ENCODE data around the gene BABAM2. TPM values are rescaled to one million over a fixed set of nuclear protein-coding genes. Genes with fewer than 3 reads are reported as not detected.
A peak's percentile ranks its signal among the peaks of the same experiment; 100 is the strongest.

BABAM2 gene
- total and polyA plus RNA-seq, 9 of the 15 experiments (the other 6 are each of a cell fraction or from before 2014, with no cell fraction given) = 10.9 to 37.4 (median 25.6) TPM

DNA sequence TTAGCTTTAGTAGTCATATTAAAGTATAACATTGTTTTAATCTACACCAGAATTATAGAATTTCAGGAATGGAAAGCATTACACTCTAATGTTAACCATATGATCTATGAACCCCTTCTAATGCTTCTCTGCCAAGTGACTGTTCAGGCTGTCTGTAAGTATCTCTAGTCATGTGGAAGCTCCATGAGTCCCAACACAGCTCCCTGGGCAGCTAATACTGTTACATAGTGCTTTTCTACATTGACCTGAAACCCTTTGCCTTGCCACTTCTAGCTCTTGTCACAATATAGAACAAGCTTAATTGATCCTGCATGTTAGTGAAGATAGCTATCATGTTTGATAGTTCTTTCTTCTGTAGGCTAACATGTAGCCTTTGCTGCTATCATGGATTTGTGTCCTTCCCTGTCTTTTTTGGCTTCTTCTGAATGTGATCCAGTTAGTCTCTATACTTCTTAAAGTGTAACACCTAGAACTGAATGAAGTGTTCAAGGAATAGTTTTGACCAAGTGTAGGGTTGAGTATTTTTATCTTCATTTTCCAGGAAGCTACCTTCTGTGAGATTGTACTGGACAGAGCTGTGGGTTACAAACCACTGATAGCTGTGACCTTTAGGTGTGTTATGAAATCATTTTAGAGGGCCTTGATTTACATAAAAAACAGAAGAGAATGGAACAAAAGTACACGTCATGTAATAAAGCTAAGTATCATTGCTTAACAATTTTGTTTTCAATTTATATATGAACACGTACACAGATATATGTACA, 23.7 kb downstream of the BABAM2 start (continued):
- TF ChIP-seq CEBPG (CRISPR knock-in tag; IDR thresholded peaks at IDR 0.05) (no peak), CEBPG (tag; conservative IDR thresholded peaks at IDR 0.05 in 1 of 2, IDR thresholded peaks at IDR 0.05 in 1 of 2) (peak; percentile 18 to 42; a peak in 1 of 4 replicates), RCOR1 (IDR thresholded peaks at IDR 0.05; ENCODE audit: borderline replicate concordance in 1 of 2, low read depth in 2 of 2, low read length in 2 of 2) (0 out of 4 replicates have a peak, but pooled peaks of 1 of the 2 experiments have one; percentile 21), HDAC8 (tag; IDR thresholded peaks at IDR 0.05) (no peak), NFRKB (IDR thresholded peaks at IDR 0.05; ENCODE audit: low read depth) (no peak), SIX5 (IDR thresholded peaks at IDR 0.05; ENCODE audit: borderline replicate concordance in 1 of 2, insufficient read depth in 1 of 2, low read depth in 1 of 2, low read length in 2 of 2) (no peak)

DNA sequence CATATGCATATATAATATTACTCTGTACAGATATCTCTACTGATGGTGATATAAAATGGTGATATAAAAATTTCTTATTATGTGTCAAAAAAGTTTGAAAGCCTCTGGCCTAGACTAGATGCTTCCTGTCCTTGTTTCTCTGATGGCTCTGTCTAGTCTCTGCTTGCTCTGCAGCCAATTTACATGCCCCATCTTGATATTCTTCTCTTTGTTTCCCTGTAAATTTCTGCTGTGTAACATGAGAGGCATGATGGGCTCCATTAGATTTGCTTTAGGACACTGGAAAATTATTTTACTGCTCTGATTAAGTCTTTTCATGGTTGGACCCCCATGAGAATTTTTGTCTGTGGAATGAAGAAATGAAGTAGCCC, 24.3 kb downstream of the BABAM2 start:
- Histone ChIP-seq H3K9ac (ENCODE audit: insufficient read depth in 1 of 2, low read depth in 2 of 2, low read length in 2 of 2) (no peak overlapping the region), H3K9me3 (replicated peaks; ENCODE audit: control insufficient read depth, insufficient read depth, low read depth, low read length) (no peaks in the 10 kb centered on the region), H3K27ac (ENCODE audit: extremely low read depth, low read depth, low read length) (no peak overlapping the region), H3K9me1 (ENCODE audit: control insufficient read depth, insufficient read depth, low read length) (no peaks in the 10 kb centered on the region), H3K27me3 (ENCODE audit: control insufficient read depth in 2 of 2, insufficient read depth in 2 of 2, low read length in 2 of 2) (no peaks in the 10 kb centered on the region), H3K36me3 (ENCODE audit: control insufficient read depth, insufficient read depth, low read length) (no peaks in the 10 kb centered on the region), H3K4me1 (replicated peaks in 1 of 2; ENCODE audit: control insufficient read depth in 2 of 2, insufficient read depth in 2 of 2, low read length in 2 of 2) (no peaks in the 10 kb centered on the region; a peak in 2 of 5 replicates), H4K20me1 (replicated peaks; ENCODE audit: control insufficient read depth, insufficient read depth, low read length) (no peaks in the 10 kb centered on the region), H3K4me2 (ENCODE audit: insufficient read depth, low read length) (no peak overlapping the region), H2AFZ (ENCODE audit: low read depth, low read length) (no peak overlapping the region), H3K79me2 (ENCODE audit: control insufficient read depth, insufficient read depth, low read length) (no peaks in the 10 kb centered on the region), H3K4me3 (no peak overlapping the region)
- ChIA-PET POLR2A (interaction anchor here (0.5 to 1.4 kb wide), 2 partner anchors 16 to 503 kb away, joined by 4 to 5 read pairs; no protein-coding TSS in a partner anchor), CTCF (ENCODE audit: low intra/inter-chr PET ratio) (interaction anchor here (0.6 kb wide), 1 partner anchor 1216 kb away, joined by 3 read pairs; no protein-coding TSS in a partner anchor)
- FAIRE-seq = no peak
- intact Hi-C loops (cut with micrococcal nuclease) = no loop called here
- no TSS peak for BruUV-seq (replicated peaks)
- ATAC-seq = no peak
- in situ Hi-C loops (cut with MboI) = no loop called here
- DNase-seq (ENCODE audit: extremely low read depth in 1 of 4, low spot score in 3 of 4) = no peak
- TF ChIP-seq, protein P1, sequence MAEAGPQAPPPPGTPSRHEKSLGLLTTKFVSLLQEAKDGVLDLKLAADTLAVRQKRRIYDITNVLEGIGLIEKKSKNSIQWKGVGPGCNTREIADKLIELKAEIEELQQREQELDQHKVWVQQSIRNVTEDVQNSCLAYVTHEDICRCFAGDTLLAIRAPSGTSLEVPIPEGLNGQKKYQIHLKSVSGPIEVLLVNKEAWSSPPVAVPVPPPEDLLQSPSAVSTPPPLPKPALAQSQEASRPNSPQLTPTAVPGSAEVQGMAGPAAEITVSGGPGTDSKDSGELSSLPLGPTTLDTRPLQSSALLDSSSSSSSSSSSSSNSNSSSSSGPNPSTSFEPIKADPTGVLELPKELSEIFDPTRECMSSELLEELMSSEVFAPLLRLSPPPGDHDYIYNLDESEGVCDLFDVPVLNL (CRISPR knock-in tag; IDR thresholded peaks at IDR 0.05; ENCODE audit: low read depth) = no peak
- TF ChIP-seq RBFOX2 (IDR thresholded peaks at IDR 0.05; ENCODE audit: low read depth, low read length) = no peak
- TF ChIP-seq, protein P2, sequence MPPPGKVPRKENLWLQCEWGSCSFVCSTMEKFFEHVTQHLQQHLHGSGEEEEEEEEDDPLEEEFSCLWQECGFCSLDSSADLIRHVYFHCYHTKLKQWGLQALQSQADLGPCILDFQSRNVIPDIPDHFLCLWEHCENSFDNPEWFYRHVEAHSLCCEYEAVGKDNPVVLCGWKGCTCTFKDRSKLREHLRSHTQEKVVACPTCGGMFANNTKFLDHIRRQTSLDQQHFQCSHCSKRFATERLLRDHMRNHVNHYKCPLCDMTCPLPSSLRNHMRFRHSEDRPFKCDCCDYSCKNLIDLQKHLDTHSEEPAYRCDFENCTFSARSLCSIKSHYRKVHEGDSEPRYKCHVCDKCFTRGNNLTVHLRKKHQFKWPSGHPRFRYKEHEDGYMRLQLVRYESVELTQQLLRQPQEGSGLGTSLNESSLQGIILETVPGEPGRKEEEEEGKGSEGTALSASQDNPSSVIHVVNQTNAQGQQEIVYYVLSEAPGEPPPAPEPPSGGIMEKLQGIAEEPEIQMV (tag; conservative IDR thresholded peaks at IDR 0.05; ENCODE audit: low read depth) = no peak
- TF ChIP-seq MED1 (CRISPR knock-in tag; IDR thresholded peaks at IDR 0.05; ENCODE audit: borderline replicate concordance) = no peak
- TF ChIP-seq CHD2 (IDR thresholded peaks at IDR 0.05; ENCODE audit: low read depth, low read length) = no peak
- TF ChIP-seq HMGN3 (IDR thresholded peaks at IDR 0.05; ENCODE audit: borderline replicate concordance, extremely low read depth, insufficient read length, low read depth, low read length) = no peak
- TF ChIP-seq, protein P3, sequence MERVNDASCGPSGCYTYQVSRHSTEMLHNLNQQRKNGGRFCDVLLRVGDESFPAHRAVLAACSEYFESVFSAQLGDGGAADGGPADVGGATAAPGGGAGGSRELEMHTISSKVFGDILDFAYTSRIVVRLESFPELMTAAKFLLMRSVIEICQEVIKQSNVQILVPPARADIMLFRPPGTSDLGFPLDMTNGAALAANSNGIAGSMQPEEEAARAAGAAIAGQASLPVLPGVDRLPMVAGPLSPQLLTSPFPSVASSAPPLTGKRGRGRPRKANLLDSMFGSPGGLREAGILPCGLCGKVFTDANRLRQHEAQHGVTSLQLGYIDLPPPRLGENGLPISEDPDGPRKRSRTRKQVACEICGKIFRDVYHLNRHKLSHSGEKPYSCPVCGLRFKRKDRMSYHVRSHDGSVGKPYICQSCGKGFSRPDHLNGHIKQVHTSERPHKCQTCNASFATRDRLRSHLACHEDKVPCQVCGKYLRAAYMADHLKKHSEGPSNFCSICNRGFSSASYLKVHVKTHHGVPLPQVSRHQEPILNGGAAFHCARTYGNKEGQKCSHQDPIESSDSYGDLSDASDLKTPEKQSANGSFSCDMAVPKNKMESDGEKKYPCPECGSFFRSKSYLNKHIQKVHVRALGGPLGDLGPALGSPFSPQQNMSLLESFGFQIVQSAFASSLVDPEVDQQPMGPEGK (CRISPR knock-in tag; IDR thresholded peaks at IDR 0.05; ENCODE audit: borderline replicate concordance) = no peak
- TF ChIP-seq ZNF586 (CRISPR knock-in tag; conservative IDR thresholded peaks at IDR 0.05) = no peak
- no peak for TF ChIP-seq FOXK1 (CRISPR knock-in tag; IDR thresholded peaks at IDR 0.05; ENCODE audit: borderline replicate concordance)
